ENCODE data around the gene VTA1. TPM values are rescaled to one million over a fixed set of nuclear protein-coding genes. Genes with fewer than 3 reads are reported as not detected.

VTA1 gene
- total and polyA plus RNA-seq, 2 donors (not counting 1 experiment from before 2014, with no cell fraction given), result 19.8 to 27.9 TPM

DNA sequence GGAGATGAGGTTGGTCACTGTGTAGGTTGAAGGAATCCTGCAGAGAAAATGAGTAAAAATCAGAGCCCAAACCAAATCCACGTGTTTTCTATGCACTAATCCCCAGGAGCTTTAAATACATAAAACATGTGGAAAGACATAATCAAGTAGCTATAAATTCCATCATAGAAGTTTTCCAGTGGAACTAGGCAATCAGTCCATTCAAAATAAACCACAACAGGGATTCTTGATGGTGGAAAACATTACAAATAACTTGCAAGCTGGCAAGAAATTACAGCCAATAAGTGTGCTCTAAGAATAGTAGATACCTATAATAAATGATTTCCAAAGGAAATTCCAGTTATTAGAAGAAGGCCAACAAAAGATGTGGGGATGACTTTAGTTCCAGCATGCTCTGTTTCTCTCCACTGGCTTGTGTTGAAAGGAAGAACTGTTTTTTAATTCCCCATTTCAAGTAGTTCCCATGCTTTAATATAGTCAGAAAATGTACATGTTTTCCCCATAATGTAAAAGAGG lies 104.9 kb downstream of the VTA1 start:
- Histone ChIP-seq H2AFZ (ENCODE audit: insufficient read depth, low read depth, low read length, poor library complexity, severe bottlenecking) (no peak overlapping the region), H3K4me2 (replicated peaks; ENCODE audit: low read depth, low read length, poor library complexity, severe bottlenecking) (no peak overlapping the region), H3K36me3 (replicated peaks in 1 of 2; ENCODE audit: control extremely low read depth in 1 of 2, control insufficient read depth in 1 of 2, extremely low read depth in 1 of 2, insufficient read depth in 2 of 2, low read length in 1 of 2) (no peaks in the 10 kb centered on the region), H3K4me1 (ENCODE audit: control insufficient read depth in 2 of 2, insufficient read depth in 2 of 2, low read length in 2 of 2) (no peaks in the 10 kb centered on the region), H3K27me3 (replicated peaks in 1 of 4; ENCODE audit: control extremely low read depth in 1 of 4, control insufficient read depth in 3 of 4, insufficient read depth in 4 of 4, low read length in 3 of 4) (no peaks in the 10 kb centered on the region), H3K9me3 (ENCODE audit: control extremely low read depth in 1 of 3, control insufficient read depth in 2 of 3, insufficient read depth in 1 of 3, low read length in 2 of 3) (no peaks in the 10 kb centered on the region), H3K79me2 (ENCODE audit: control insufficient read depth, insufficient read depth, low read length) (no peaks in the 10 kb centered on the region), H3K9ac (ENCODE audit: low read length) (no peak overlapping the region), H3K27ac (ENCODE audit: low read length in 2 of 2) (no peak overlapping the region), H4K20me1 (ENCODE audit: control insufficient read depth, insufficient read depth, low read length, poor library complexity, severe bottlenecking) (no peaks in the 10 kb centered on the region), H3K4me3 (ENCODE audit: control extremely low read depth in 1 of 5, extremely low read depth in 1 of 5, insufficient read depth in 1 of 5, low read depth in 2 of 5, low read length in 4 of 5) (no peak overlapping the region)
- TF ChIP-seq EZH2 (IDR thresholded peaks at IDR 0.05; ENCODE audit: borderline replicate concordance, insufficient read depth, low read depth, low read length, poor library complexity, severe bottlenecking), result no peak
- TF ChIP-seq, protein P1, sequence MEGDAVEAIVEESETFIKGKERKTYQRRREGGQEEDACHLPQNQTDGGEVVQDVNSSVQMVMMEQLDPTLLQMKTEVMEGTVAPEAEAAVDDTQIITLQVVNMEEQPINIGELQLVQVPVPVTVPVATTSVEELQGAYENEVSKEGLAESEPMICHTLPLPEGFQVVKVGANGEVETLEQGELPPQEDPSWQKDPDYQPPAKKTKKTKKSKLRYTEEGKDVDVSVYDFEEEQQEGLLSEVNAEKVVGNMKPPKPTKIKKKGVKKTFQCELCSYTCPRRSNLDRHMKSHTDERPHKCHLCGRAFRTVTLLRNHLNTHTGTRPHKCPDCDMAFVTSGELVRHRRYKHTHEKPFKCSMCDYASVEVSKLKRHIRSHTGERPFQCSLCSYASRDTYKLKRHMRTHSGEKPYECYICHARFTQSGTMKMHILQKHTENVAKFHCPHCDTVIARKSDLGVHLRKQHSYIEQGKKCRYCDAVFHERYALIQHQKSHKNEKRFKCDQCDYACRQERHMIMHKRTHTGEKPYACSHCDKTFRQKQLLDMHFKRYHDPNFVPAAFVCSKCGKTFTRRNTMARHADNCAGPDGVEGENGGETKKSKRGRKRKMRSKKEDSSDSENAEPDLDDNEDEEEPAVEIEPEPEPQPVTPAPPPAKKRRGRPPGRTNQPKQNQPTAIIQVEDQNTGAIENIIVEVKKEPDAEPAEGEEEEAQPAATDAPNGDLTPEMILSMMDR (IDR thresholded peaks at IDR 0.05), result no peak
- peaks cover 4% of the 10 kb centered on the region for H3K4me1 Mint-ChIP-seq
- H3K9me3 Mint-ChIP-seq (ENCODE audit: insufficient read depth), result no peaks in the 10 kb centered on the region
- ATAC-seq (ENCODE audit: low read depth) (no peak), DNase-seq (no peak)
- CTCF ChIA-PET, result no interaction called here
- intact Hi-C loops (cut with micrococcal nuclease), result no loop called here
- H3K4me3 Mint-ChIP-seq, result no peak overlapping the region
- H3K27me3 Mint-ChIP-seq, result peaks cover 6% of the 10 kb centered on the region
- H3K27ac Mint-ChIP-seq, result no peak overlapping the region
- POLR2A ChIA-PET, result no interaction called here
- no CpG with 5 or more reads among the region's 1 CpG for WGBS (ENCODE audit: insufficient coverage)

DNA sequence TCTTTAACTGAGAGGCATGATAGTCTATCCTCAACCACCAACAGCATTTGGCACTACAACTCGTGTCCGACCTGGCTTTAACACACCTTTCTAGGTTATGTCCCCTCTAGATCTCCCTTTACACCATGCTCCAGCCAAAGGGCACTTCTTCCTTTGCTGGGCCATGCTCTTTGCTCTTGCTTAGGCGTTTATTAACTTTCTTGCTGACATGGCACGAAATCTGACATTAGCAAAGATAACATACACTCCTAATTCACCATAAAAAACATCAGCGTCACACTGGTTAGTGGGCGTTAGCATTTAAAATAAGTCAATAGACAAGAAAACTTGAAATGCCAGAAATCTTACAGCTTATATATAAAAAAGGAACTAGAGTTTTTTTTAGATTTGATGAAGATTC lies 107.5 kb downstream of the VTA1 start:
- Histone ChIP-seq H2AFZ (ENCODE audit: insufficient read depth, low read depth, low read length, poor library complexity, severe bottlenecking) (no peak overlapping the region), H4K20me1 (ENCODE audit: control insufficient read depth, insufficient read depth, low read length, poor library complexity, severe bottlenecking) (no peaks in the 10 kb centered on the region), H3K27ac (ENCODE audit: low read length in 2 of 2) (no peak overlapping the region), H3K4me2 (replicated peaks; ENCODE audit: low read depth, low read length, poor library complexity, severe bottlenecking) (no peak overlapping the region), H3K79me2 (ENCODE audit: control insufficient read depth, insufficient read depth, low read length) (no peaks in the 10 kb centered on the region), H3K27me3 (replicated peaks in 1 of 4; ENCODE audit: control extremely low read depth in 1 of 4, control insufficient read depth in 3 of 4, insufficient read depth in 4 of 4, low read length in 3 of 4) (no peaks in the 10 kb centered on the region), H3K9ac (ENCODE audit: low read length) (no peak overlapping the region), H3K4me1 (ENCODE audit: control insufficient read depth in 2 of 2, insufficient read depth in 2 of 2, low read length in 2 of 2) (no peaks in the 10 kb centered on the region), H3K9me3 (ENCODE audit: control extremely low read depth in 1 of 3, control insufficient read depth in 2 of 3, insufficient read depth in 1 of 3, low read length in 2 of 3) (no peaks in the 10 kb centered on the region), H3K36me3 (replicated peaks in 1 of 2; ENCODE audit: control extremely low read depth in 1 of 2, control insufficient read depth in 1 of 2, extremely low read depth in 1 of 2, insufficient read depth in 2 of 2, low read length in 1 of 2) (no peaks in the 10 kb centered on the region), H3K4me3 (ENCODE audit: control extremely low read depth in 1 of 5, extremely low read depth in 1 of 5, insufficient read depth in 1 of 5, low read depth in 2 of 5, low read length in 4 of 5) (no peak overlapping the region)
- no peak overlapping the region for H3K27ac Mint-ChIP-seq
- peaks cover 6% of the 10 kb centered on the region for H3K27me3 Mint-ChIP-seq
- intact Hi-C loops (cut with micrococcal nuclease), result no loop called here
- peaks cover 4% of the 10 kb centered on the region for H3K4me1 Mint-ChIP-seq
- 88% methylated on average over 4 of the region's 6 CpGs for WGBS (ENCODE audit: insufficient coverage)
- ChIA-PET POLR2A (no interaction called here), CTCF (no interaction called here)
- no peaks in the 10 kb centered on the region for H3K9me3 Mint-ChIP-seq (ENCODE audit: insufficient read depth)
- no peak for DNase-seq
- TF ChIP-seq, protein P1 (IDR thresholded peaks at IDR 0.05), result no peak
- TF ChIP-seq EZH2 (IDR thresholded peaks at IDR 0.05; ENCODE audit: borderline replicate concordance, insufficient read depth, low read depth, low read length, poor library complexity, severe bottlenecking), result no peak
- ATAC-seq (ENCODE audit: low read depth), result no peak
- H3K4me3 Mint-ChIP-seq, result no peak overlapping the region
